Activated B cell treated with CpG ODN at 0.5 μM for 24 hours (primary cell): ENCODE data around the gene FAM83E. TPM values are rescaled to one million over a fixed set of nuclear protein-coding genes. Genes with fewer than 3 reads are reported as not detected.

ENCODE experiments used
- ATAC-seq: fragments of 200-7000 bp; cut with Tn5 transposase; one replicate; pipeline ENCODE4 v1.10.0; 2021; ENCODE audit warnings: low read depth, mild to moderate bottlenecking, moderate library complexity
- CTCF ChIA-PET: fragments of 350-600 bp; sonication (Branson Sonifier 250); formaldehyde crosslinking; loops from one replicate; lab custom pipeline; 2021; ENCODE audit warnings: antibody characterized with exemption; lab: Charles Lee
- POLR2A ChIA-PET: fragments of 350-600 bp; sonication (Branson Sonifier 250); formaldehyde crosslinking; loops from one replicate; lab custom pipeline; 2021; ENCODE audit warnings: antibody characterized with exemption; lab: Charles Lee
- DNase-seq: peaks from one replicate; pipeline ENCODE4 v3.0.0; 2022
- H3K27ac Mint-ChIP-seq: one replicate; pipeline ENCODE4 v1.8.0; 2020; ENCODE audit warnings: mixed read lengths
- H3K27me3 Mint-ChIP-seq: one replicate; pipeline ENCODE4 v1.8.0; 2021; ENCODE audit warnings: mixed read lengths
- H3K36me3 Mint-ChIP-seq: one replicate; pipeline ENCODE4 v1.8.0; 2021; ENCODE audit warnings: low read depth, mixed read lengths
- H3K4me1 Mint-ChIP-seq: one replicate; pipeline ENCODE4 v1.8.0; 2021; ENCODE audit warnings: mixed read lengths
- H3K4me3 Mint-ChIP-seq: one replicate; pipeline ENCODE4 v1.8.0; 2020; ENCODE audit warnings: mild to moderate bottlenecking, mixed read lengths
- H3K9me3 Mint-ChIP-seq: one replicate; pipeline ENCODE4 v1.8.0; 2020; ENCODE audit warnings: mixed read lengths
- intact Hi-C: fragments of 100-400 bp; cut with micrococcal nuclease; formaldehyde crosslinking; loops from one replicate; pipeline ENCODE4 v1.15.1; 2024
- total RNA-seq: library from RNA; stranded (reverse); gene quantifications from 2 replicates; pipeline ENCODE4 v1.2.3, GENCODE V29; 2022
- TF ChIP-seq, protein P1 (sequence below): fragments of 200-600 bp; IDR thresholded peaks from one replicate; pipeline ENCODE4 v1.8.0; 2022; ENCODE audit warnings: antibody characterized with exemption, mild to moderate bottlenecking

Gene FAM83E
- total RNA-seq, 1 donor from 2014 or later = 5.6 TPM

DNA sequence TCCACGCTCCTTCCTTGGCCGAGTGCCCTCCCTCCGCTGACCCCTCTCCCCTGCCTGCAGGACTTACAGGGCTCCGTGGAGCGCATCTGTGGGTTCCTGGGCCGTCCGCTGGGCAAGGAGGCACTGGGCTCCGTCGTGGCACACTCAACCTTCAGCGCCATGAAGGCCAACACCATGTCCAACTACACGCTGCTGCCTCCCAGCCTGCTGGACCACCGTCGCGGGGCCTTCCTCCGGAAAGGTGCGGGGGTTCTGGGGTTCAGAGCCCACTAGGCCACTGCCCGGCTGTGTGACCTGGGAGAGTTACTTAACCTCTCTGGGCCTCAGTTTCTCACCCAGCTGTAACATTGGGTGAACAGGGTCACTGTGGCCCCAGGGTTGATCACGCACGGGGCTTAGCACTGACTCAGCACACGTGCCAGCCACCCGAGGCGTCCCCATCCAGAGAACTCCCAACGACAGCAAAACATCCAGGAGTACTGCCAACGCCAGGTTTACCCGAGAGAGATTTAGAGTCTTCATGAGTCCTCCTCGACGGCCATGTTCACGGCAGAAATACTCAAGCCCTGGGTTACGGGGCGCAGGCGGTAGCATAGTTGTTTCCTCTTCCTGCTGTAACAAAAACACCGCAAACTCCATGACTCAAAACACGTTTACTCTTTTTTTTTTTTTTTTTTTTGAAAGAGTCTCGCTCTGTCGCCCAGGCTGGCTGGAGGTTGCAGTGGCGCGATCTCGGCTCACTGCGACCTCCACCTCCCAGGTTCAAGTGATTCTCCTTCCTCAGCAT, 18.0 kb downstream of the FAM83E start:
- DNase-seq = no peak
- peak; percentile 73 for ATAC-seq
- POLR2A ChIA-PET = interaction anchor here (0.7 kb wide), 1 partner anchor 11 kb away, joined by 7 read pairs; no protein-coding TSS in a partner anchor
- Mint-ChIP-seq H3K4me3 (peak overlapping the region; percentile 28), H3K27me3 (no peaks in the 10 kb centered on the region), H3K4me1 (no peaks in the 10 kb centered on the region), H3K27ac (no peak overlapping the region), H3K36me3 (no peaks in the 10 kb centered on the region), H3K9me3 (no peaks in the 10 kb centered on the region)
- TF ChIP-seq, protein P1, sequence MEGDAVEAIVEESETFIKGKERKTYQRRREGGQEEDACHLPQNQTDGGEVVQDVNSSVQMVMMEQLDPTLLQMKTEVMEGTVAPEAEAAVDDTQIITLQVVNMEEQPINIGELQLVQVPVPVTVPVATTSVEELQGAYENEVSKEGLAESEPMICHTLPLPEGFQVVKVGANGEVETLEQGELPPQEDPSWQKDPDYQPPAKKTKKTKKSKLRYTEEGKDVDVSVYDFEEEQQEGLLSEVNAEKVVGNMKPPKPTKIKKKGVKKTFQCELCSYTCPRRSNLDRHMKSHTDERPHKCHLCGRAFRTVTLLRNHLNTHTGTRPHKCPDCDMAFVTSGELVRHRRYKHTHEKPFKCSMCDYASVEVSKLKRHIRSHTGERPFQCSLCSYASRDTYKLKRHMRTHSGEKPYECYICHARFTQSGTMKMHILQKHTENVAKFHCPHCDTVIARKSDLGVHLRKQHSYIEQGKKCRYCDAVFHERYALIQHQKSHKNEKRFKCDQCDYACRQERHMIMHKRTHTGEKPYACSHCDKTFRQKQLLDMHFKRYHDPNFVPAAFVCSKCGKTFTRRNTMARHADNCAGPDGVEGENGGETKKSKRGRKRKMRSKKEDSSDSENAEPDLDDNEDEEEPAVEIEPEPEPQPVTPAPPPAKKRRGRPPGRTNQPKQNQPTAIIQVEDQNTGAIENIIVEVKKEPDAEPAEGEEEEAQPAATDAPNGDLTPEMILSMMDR = no peak
- CTCF ChIA-PET = no interaction called here
- intact Hi-C loops = no loop called here

DNA sequence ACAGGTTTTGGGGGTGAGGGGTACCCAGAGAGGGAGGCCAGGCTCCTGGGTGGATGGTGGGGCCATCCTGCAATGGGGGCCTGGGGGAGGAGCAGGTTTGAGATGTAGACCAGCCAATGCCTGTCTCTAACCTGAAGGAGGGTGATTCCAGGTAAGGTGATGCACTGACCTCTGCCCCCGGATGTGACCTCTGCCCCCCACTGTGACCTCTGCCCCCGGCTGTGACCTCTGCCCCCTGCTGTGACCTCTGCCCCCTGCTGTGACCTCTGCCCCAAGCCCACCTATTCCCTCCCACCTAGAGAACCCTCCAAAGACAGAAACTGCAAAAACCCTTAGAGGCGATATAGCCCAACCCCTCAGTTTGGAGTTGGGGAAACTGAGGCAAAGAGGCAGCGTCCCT, 18.6 kb downstream of the FAM83E start:
- Mint-ChIP-seq H3K4me1 (no peaks in the 10 kb centered on the region), H3K36me3 (no peaks in the 10 kb centered on the region), H3K27me3 (no peaks in the 10 kb centered on the region), H3K27ac (no peak overlapping the region), H3K4me3 (no peak overlapping the region), H3K9me3 (no peaks in the 10 kb centered on the region)
- intact Hi-C loops = no loop called here
- ChIA-PET CTCF (no interaction called here), POLR2A (no interaction called here)
- TF ChIP-seq, protein P1 = no peak
- DNase-seq (no peak), ATAC-seq (no peak)

DNA sequence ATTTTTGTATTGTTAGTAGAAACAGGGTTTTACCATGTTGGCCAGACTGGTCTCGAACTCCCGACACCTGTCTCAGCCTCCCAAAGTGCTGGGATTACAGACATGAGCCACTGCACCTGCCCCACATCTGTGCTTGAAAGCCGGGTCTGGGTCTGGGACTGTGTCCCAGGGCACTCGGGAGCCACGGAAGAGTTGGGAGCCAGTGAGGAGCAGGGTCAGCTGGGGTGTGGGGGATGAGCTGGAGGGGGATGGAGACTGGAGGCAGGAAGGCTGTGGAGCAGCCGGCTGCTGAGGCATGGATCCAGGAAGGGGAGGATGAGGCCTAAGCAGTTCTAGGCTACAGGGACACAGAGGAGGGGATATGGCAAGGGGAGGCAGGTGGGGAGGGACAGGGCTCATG, 19.0 kb downstream of the FAM83E start:
- H3K36me3 Mint-ChIP-seq = no peaks in the 10 kb centered on the region
- DNase-seq (no peak), ATAC-seq (no peak)
- CTCF ChIA-PET = no interaction called here
- no peak overlapping the region for H3K4me3 Mint-ChIP-seq
- intact Hi-C loops = no loop called here
- no peaks in the 10 kb centered on the region for H3K9me3 Mint-ChIP-seq
- TF ChIP-seq, protein P1 = no peak
- no peak overlapping the region for H3K27ac Mint-ChIP-seq
- POLR2A ChIA-PET = interaction anchor here (0.6 kb wide), 1 partner anchor 332 kb away, joined by 5 read pairs; no protein-coding TSS in a partner anchor
- no peaks in the 10 kb centered on the region for H3K27me3 Mint-ChIP-seq
- H3K4me1 Mint-ChIP-seq = no peaks in the 10 kb centered on the region

DNA sequence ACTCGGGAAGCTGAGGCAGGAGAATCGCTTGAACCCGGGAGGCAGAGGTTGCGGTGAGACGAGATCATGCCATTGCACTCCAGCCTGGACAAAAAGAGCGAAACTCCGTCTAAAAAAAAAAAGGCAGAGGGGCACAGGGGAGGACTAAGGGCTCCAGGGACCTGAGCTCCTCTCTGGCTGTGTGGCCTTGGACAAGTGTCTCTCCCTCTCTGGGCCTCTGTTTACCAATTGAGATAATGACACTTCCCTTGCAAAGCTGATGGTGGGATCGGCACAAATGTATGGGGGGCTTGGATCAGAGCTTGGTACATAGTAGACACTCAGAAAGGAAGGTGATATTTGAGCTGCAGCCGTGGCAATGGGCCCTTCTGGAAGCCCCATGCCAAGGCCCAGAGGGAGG, 19.7 kb downstream of the FAM83E start:
- intact Hi-C loops = no loop called here
- ChIA-PET CTCF (interaction anchor here (0.7 to 1.9 kb wide), 2 partner anchors 11 to 14 kb away, joined by 3 to 6 read pairs; no protein-coding TSS in a partner anchor), POLR2A (interaction anchor here (0.6 kb wide), 1 partner anchor 331 kb away, joined by 5 read pairs; no protein-coding TSS in a partner anchor)
- peaks cover 4% of the 10 kb centered on the region for H3K27me3 Mint-ChIP-seq
- no peak overlapping the region for H3K4me3 Mint-ChIP-seq
- no peaks in the 10 kb centered on the region for H3K36me3 Mint-ChIP-seq
- DNase-seq (no peak), ATAC-seq (no peak)
- H3K27ac Mint-ChIP-seq = no peak overlapping the region
- no peaks in the 10 kb centered on the region for H3K4me1 Mint-ChIP-seq
- no peaks in the 10 kb centered on the region for H3K9me3 Mint-ChIP-seq
- TF ChIP-seq, protein P1 = no peak

DNA sequence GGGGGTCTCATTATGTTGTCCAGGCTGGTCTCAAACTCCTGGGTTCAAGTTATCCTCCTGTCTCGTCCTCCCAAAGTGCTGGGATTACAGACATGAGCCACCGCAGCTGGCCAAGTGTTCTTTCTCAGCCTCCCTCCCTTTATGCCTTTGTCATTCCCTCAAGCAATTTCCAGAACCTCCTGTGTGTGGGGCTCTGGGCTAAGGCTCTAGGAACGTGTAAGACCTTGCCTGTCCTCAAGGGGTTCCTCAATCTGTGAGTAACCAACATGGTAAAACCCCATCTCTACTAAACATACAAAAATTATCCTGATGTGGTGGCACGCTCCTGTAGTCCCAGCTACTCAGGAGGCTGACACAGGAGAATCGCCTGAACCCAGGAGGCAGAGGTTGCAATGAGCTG, 23.9 kb downstream of the FAM83E start:
- intact Hi-C loops = no loop called here
- no peak for DNase-seq
- CTCF ChIA-PET = interaction anchor here (1.0 to 4.5 kb wide), 2 partner anchors 18 to 102 kb away, joined by 3 to 26 read pairs; no protein-coding TSS in a partner anchor
- H3K36me3 Mint-ChIP-seq = no peaks in the 10 kb centered on the region
- H3K27me3 Mint-ChIP-seq = peaks cover 9% of the 10 kb centered on the region
- H3K9me3 Mint-ChIP-seq = no peaks in the 10 kb centered on the region
- H3K4me3 Mint-ChIP-seq = no peak overlapping the region
- POLR2A ChIA-PET = no interaction called here
- TF ChIP-seq, protein P1 = no peak
- no peak overlapping the region for H3K27ac Mint-ChIP-seq
- peaks cover 9% of the 10 kb centered on the region for H3K4me1 Mint-ChIP-seq
- no peak for ATAC-seq
